BLaER1 treated with 17β-estradiol and CSF1 and Interleukin-3, amounts not matched to agents 10 nM and 100 nM (cell line): Measurements from ENCODE around the gene TCF19.

Experiments used
- H3K27ac ChIP-seq, 11 experiments: shearing (Covaris generic); formaldehyde crosslinking; 2 replicates each; pipeline ENCODE4 v1.8.1; 2022
- H3K27me3 ChIP-seq, 11 experiments: shearing (Covaris generic); formaldehyde crosslinking; 2 replicates each; pipeline ENCODE4 v1.8.1; 2022
- H3K36me3 ChIP-seq, 11 experiments: shearing (Covaris generic); formaldehyde crosslinking; 2 replicates each; pipeline ENCODE4 v1.8.1; 2022
- H3K4me1 ChIP-seq, 10 experiments: shearing (Covaris generic); formaldehyde crosslinking; 2 replicates each; pipeline ENCODE4 v1.8.1; 2022
- H3K4me2 ChIP-seq, 11 experiments: shearing (Covaris generic); formaldehyde crosslinking; 2 replicates each; pipeline ENCODE4 v1.8.1; 2022
- H3K4me3 ChIP-seq, 10 experiments: shearing (Covaris generic); formaldehyde crosslinking; 2 replicates each; pipeline ENCODE4 v1.8.1; 2022
- H3K9ac ChIP-seq, 11 experiments: shearing (Covaris generic); formaldehyde crosslinking; 2 replicates each; pipeline ENCODE4 v1.8.1; 2022
- H3K9me3 ChIP-seq, 11 experiments: shearing (Covaris generic); formaldehyde crosslinking; replicated peaks in 1 of 11; 2 replicates each; pipeline ENCODE4 v1.8.1; 2022
- H4K20me1 ChIP-seq, 11 experiments: shearing (Covaris generic); formaldehyde crosslinking; 2 replicates each; pipeline ENCODE4 v1.8.1; 2022
- Cebpa-rat ChIP-seq, 11 experiments: shearing (Covaris generic); IDR thresholded peaks; 2 replicates each; pipeline ENCODE4 v1.8.1; 2022

Gene TCF19

DNA sequence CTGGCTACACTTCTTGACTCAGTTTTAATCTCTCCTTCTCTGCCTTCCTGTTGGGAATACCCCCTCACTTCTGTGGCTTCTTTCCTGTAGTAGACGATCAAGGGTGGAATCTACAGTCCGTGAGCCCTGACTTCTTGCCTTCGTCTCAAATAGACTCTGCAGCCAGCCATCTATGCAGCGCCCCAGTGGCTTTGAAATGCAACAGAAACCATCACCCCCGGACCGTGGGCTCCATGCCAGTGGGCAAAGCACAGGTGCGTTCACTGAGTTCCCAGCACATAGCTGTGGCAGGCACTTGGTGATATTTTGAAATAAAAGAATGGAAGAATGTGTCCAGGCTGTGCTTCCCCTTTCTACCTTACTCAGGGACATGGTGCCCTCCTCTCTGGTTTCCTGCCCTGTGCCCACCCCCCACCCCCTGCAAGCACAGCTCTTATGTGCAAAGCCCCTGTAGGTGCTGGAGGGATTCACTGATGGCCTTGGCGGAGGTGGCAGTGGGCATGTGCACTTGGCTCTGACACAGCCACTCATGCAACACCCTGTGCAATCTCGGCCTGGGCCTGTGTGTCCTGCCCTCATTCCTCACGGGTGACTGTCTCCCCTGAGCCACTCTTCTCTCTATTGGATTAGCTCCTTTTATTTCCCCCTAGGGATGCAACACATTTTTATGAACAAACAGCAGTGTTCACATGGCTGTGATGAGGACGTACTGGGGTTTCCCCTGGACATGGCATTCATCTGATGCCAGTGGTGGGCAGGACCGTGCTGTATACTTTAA lies 32.6 kb upstream of the TCF19 start:
- H3K4me3 ChIP-seq = no peak overlapping the region
- no peaks in the 10 kb centered on the region for H3K9me3 ChIP-seq
- H3K4me1 ChIP-seq = peaks cover 24 to 33% (median 27%) of the 10 kb centered on the region in 10 experiments; a peak in 19 of 20 replicates
- H3K4me2 ChIP-seq = peak overlapping the region in 10 of 11 experiments; percentile 21 to 67 (median 38); a peak in 15 of 22 replicates
- no peaks in the 10 kb centered on the region for H3K27me3 ChIP-seq
- TF ChIP-seq Cebpa-rat (IDR thresholded peaks at IDR 0.05) = no peak
- H3K27ac ChIP-seq = no peak overlapping the region
- no peaks in the 10 kb centered on the region for H3K36me3 ChIP-seq
- no peaks in the 10 kb centered on the region for H4K20me1 ChIP-seq
- H3K9ac ChIP-seq = no peak overlapping the region

- no peak overlapping the region for H3K4me3 ChIP-seq
- no peaks in the 10 kb centered on the region for H3K27me3 ChIP-seq
- no peak for TF ChIP-seq Cebpa-rat (IDR thresholded peaks at IDR 0.05)
- 0 out of 22 replicates have a peak overlapping the region, but pooled peaks of 1 of the 11 experiments have one; percentile 39 for H3K4me2 ChIP-seq
- no peak overlapping the region for H3K9ac ChIP-seq
- no peaks in the 10 kb centered on the region for H4K20me1 ChIP-seq
- H3K36me3 ChIP-seq = no peaks in the 10 kb centered on the region
- peaks cover 24 to 33% (median 27%) of the 10 kb centered on the region in 10 experiments; a peak in 19 of 20 replicates for H3K4me1 ChIP-seq
- no peaks in the 10 kb centered on the region for H3K9me3 ChIP-seq
- no peak overlapping the region for H3K27ac ChIP-seq
These were observed 31.8 kb upstream of the TCF19 start for GRCh38 chr6:31126396-31127175.

GRCh38 chr6:31128093-31128676 lies 30.2 kb upstream of the TCF19 start:
- H3K27me3 ChIP-seq = no peaks in the 10 kb centered on the region
- no peak overlapping the region for H3K4me2 ChIP-seq
- no peak overlapping the region for H3K27ac ChIP-seq
- TF ChIP-seq Cebpa-rat (IDR thresholded peaks at IDR 0.05) = no peak
- no peaks in the 10 kb centered on the region for H4K20me1 ChIP-seq
- H3K36me3 ChIP-seq = no peaks in the 10 kb centered on the region
- no peak overlapping the region for H3K4me3 ChIP-seq
- H3K9ac ChIP-seq = no peak overlapping the region
- no peaks in the 10 kb centered on the region for H3K9me3 ChIP-seq
- peaks cover 12 to 17% (median 14%) of the 10 kb centered on the region in 10 experiments; a peak in 19 of 20 replicates for H3K4me1 ChIP-seq

DNA sequence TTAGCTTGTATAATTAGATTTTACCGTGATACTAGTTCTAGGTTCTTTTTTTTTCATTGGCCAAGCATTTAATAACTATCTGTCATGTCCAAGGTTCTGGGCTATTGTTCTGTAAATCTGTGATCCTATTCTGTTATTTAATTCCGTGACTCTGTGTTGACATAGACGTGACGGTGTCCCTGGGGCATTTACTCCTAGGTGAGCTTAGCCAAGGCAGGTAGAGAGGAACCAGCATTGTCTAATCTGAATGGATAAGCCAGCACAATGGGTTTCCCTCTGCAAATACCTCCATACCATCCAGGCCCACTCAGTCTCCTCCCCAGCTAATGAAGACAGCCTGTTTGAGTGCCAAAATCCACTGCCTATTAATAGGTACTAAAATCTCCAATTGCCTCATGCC lies 29.3 kb upstream of the TCF19 start:
- H3K27ac ChIP-seq = no peak overlapping the region
- H3K27me3 ChIP-seq = no peaks in the 10 kb centered on the region
- no peak for TF ChIP-seq Cebpa-rat (IDR thresholded peaks at IDR 0.05)
- no peak overlapping the region for H3K9ac ChIP-seq
- H3K4me1 ChIP-seq = peaks cover 12 to 17% (median 14%) of the 10 kb centered on the region in 10 experiments; a peak in 18 of 20 replicates
- H3K4me2 ChIP-seq = no peak overlapping the region
- H3K4me3 ChIP-seq = no peak overlapping the region
- H3K9me3 ChIP-seq = no peaks in the 10 kb centered on the region
- no peaks in the 10 kb centered on the region for H4K20me1 ChIP-seq
- no peaks in the 10 kb centered on the region for H3K36me3 ChIP-seq

DNA sequence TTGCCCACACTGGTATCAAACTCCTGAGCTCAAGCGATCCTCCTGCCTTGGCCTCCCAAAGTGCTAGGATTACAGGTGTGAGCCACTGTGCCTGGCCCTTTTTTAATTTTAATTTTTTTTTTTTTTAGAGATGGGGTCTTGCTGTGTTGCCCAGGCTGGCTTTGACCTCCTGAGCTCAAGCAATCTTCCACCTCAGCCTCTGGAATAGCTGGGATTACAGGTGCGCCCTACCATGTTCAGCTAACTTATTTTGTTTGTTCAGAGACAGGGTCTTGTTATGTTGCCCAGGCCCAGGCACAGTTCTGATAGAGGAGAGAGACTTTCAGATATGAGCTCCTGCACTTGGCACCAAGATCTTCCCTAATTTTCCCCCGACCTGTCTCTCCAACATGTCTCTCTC lies 27.6 kb upstream of the TCF19 start:
- Histone ChIP-seq H3K36me3 (no peaks in the 10 kb centered on the region), H3K4me2 (no peak overlapping the region), H4K20me1 (no peaks in the 10 kb centered on the region), H3K27me3 (no peaks in the 10 kb centered on the region), H3K27ac (no peak overlapping the region), H3K4me1 (peaks cover under 1 to 10% (median 3%) of the 10 kb centered on the region in 10 experiments; a peak in 13 of 20 replicates), H3K9me3 (no peaks in the 10 kb centered on the region), H3K9ac (no peak overlapping the region), H3K4me3 (no peak overlapping the region)
- no peak for TF ChIP-seq Cebpa-rat (IDR thresholded peaks at IDR 0.05)

DNA sequence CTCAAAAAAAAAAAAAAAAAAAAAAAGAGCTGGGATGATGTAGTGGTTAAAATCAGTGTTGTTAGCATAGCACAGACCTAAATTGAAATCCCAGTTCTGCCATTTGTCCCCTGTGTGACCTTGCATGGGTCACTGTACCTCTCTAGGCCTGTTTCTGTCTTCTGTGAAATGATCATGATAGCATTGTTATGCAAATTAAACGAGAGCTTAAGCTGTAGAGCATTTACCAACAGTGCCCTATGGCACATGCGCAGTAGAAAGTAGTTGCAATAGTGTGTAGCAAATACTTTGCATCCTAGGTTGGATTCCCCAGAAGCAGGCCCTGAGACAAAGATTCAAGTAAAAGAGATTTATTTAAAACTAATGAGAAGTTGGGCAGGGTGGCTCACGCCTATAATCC lies 26.8 kb upstream of the TCF19 start:
- Histone ChIP-seq H3K4me3 (no peak overlapping the region), H3K27me3 (no peaks in the 10 kb centered on the region), H3K4me1 (0 out of 20 replicates have a peak, but pooled peaks cover 0 to 2% (median 0%) of the 10 kb centered on the region in 10 experiments), H3K9me3 (no peaks in the 10 kb centered on the region), H3K36me3 (no peaks in the 10 kb centered on the region), H3K9ac (no peak overlapping the region), H3K4me2 (no peak overlapping the region), H3K27ac (no peak overlapping the region), H4K20me1 (no peaks in the 10 kb centered on the region)
- TF ChIP-seq Cebpa-rat (IDR thresholded peaks at IDR 0.05) = no peak

- no peaks in the 10 kb centered on the region for H4K20me1 ChIP-seq
- no peak overlapping the region for H3K4me2 ChIP-seq
- H3K4me3 ChIP-seq = no peak overlapping the region
- no peaks in the 10 kb centered on the region for H3K9me3 ChIP-seq
- H3K36me3 ChIP-seq = no peaks in the 10 kb centered on the region
- no peak overlapping the region for H3K27ac ChIP-seq
- H3K27me3 ChIP-seq = no peaks in the 10 kb centered on the region
- H3K9ac ChIP-seq = no peak overlapping the region
- no peak for TF ChIP-seq Cebpa-rat (IDR thresholded peaks at IDR 0.05)
- peaks cover 0 to 4% (median 3%) of the 10 kb centered on the region in 10 experiments; a peak in 11 of 20 replicates for H3K4me1 ChIP-seq
These were observed 25.6 kb upstream of the TCF19 start for GRCh38 chr6:31132806-31133205.

DNA sequence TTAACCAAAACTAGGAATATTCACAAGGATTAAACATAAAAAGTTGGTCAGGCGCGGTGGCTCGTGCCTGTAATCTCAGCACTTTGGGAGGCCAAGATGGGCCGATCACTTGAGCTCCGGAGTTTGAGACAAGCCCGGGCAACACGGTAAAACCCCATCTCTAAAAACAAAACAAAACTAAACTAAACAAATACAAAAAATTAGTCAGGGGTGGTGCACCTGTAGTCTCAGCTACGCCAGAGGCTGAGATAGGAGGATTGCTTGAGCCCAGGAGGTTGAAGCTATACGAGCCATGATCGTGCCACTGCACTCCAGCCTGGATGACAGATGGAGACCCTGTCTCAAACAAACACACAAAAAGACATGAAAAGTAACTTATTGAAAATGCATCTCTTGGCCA lies 22.7 kb upstream of the TCF19 start:
- Histone ChIP-seq H3K27ac (no peak overlapping the region), H3K9me3 (no peaks in the 10 kb centered on the region), H4K20me1 (no peaks in the 10 kb centered on the region), H3K9ac (no peak overlapping the region), H3K4me1 (peaks cover 0 to 6% (median 5%) of the 10 kb centered on the region in 10 experiments; a peak in 11 of 20 replicates), H3K36me3 (no peaks in the 10 kb centered on the region), H3K4me2 (no peak overlapping the region), H3K27me3 (no peaks in the 10 kb centered on the region), H3K4me3 (no peak overlapping the region)
- TF ChIP-seq Cebpa-rat (IDR thresholded peaks at IDR 0.05) = no peak

DNA sequence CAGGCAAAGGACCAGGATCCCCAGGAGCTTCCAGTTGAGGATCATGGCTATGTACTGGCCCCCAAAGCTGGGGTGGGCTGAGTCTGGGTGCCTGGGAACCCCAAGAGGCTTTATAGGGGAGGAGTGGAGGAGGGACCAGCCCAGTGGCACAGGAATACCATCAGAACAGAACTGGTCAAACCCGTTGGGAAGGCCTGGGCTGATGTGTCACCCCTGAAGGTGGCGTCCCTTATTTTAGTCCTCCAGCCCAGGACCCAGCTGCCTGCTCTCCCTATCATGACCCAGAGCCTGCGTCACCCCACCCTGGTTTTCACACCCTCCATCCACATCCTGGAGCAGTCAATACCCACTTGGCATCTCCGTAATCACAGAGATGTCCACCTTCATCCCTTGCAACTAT lies 19.4 kb upstream of the TCF19 start, which contains the start of gene PSORS1C2:
Gene PSORS1C2 (minus strand): TSS at position 85 of the 400 bp plus-strand sequence. CDS start 40 bp downstream, at position 45.
- Histone ChIP-seq H3K4me3 (peak within 1 kb of the TSS in 2 of 10 experiments; percentile 33 to 41; a peak in 1 of 20 replicates), H3K36me3 (peaks cover 9 to 20% (median 15%) of the 10 kb centered on the region in 11 experiments; a peak in 18 of 22 replicates), H4K20me1 (no peaks in the 10 kb centered on the region), H3K9ac (peak within 1 kb of the TSS in 2 of 11 experiments; percentile 7 to 44; a peak in 2 of 22 replicates), H3K27me3 (no peaks in the 10 kb centered on the region), H3K9me3 (no peaks in the 10 kb centered on the region), H3K27ac (no peak within 1 kb of the TSS; a peak in 1 of 22 replicates), H3K4me2 (peak within 1 kb of the TSS; percentile 42 to 82 (median 63)), H3K4me1 (peaks cover 0 to 6% (median 5%) of the 10 kb centered on the region in 10 experiments; a peak in 11 of 20 replicates)
- TF ChIP-seq Cebpa-rat (IDR thresholded peaks at IDR 0.05) = no peak
